ENCODE results near the gene ZMYM2.

GRCh38 chr13:20093951-20094350 lies 135.4 kb downstream of the ZMYM2 start:
- TF ChIP-seq POLR2AphosphoS5 (IDR thresholded peaks at IDR 0.05; ENCODE audit: low read depth, low read length) (no peak), TAF1 (IDR thresholded peaks at IDR 0.05; ENCODE audit: borderline replicate concordance, insufficient read depth, low read length) (no peak), FOXP2 (optimal IDR thresholded peaks at IDR 0.05; ENCODE audit: borderline replicate concordance, extremely low read depth, extremely low read length, insufficient read depth) (no peak), REST (IDR thresholded peaks at IDR 0.05; ENCODE audit: insufficient read depth in 1 of 2, low read depth in 2 of 2, low read length in 2 of 2) (no peak), SIN3A (IDR thresholded peaks at IDR 0.05; ENCODE audit: borderline replicate concordance, insufficient read depth, low read length) (no peak)

Data from PFSK-1 (cell line).